Vagina (tissue), 2 donors: ENCODE data around the gene ATP2B2.

Source experiments
- CTCF ChIP-seq, 3 experiments: fragments of 450-650 bp in 2 of 3; fragments of 200-600 bp in 1 of 3; sonication (generic) in 1 of 3; IDR thresholded peaks; one replicate each; pipeline ENCODE4 v1.5.1; 2017 to 2019; ENCODE audit warnings: antibody characterized with exemption in 3 of 3, mild to moderate bottlenecking in 2 of 3, moderate library complexity in 2 of 3
- POLR2A ChIP-seq, 2 donors: fragments of 450-650 bp; IDR thresholded peaks; one replicate each; pipeline ENCODE4 v1.6.1; 2017; ENCODE audit warnings: antibody characterized with exemption in 2 of 2, mild to moderate bottlenecking in 2 of 2, moderate library complexity in 2 of 2
- POLR2AphosphoS5 ChIP-seq, 2 donors: sonication (generic); formaldehyde crosslinking; IDR thresholded peaks; one replicate each; pipeline ENCODE4 v1.9.0; 2017; ENCODE audit warnings: antibody characterized with exemption in 2 of 2, mild to moderate bottlenecking in 2 of 2, low read depth in 1 of 2; ENCODE audit not compliant: insufficient read depth in 1 of 2

- TF ChIP-seq CTCF (IDR thresholded peaks at IDR 0.05) (no peak), POLR2A (IDR thresholded peaks at IDR 0.05) (no peak), POLR2AphosphoS5 (IDR thresholded peaks at IDR 0.05; ENCODE audit: insufficient read depth in 1 of 2, low read depth in 1 of 2) (no peak)
These were observed 159.5 kb downstream of the ATP2B2 start for GRCh38 chr3:10345911-10346310.
